HG02870 (cell line): Measurements from ENCODE around the gene THRB.

Source experiments
- ATAC-seq: cut with Tn5 transposase; IDR thresholded peaks from one replicate; pipeline ENCODE4 v1.9.1; 2021; ENCODE audit warnings: mild to moderate bottlenecking, moderate library complexity; ENCODE audit not compliant: unreplicated experiment

Gene THRB

DNA sequence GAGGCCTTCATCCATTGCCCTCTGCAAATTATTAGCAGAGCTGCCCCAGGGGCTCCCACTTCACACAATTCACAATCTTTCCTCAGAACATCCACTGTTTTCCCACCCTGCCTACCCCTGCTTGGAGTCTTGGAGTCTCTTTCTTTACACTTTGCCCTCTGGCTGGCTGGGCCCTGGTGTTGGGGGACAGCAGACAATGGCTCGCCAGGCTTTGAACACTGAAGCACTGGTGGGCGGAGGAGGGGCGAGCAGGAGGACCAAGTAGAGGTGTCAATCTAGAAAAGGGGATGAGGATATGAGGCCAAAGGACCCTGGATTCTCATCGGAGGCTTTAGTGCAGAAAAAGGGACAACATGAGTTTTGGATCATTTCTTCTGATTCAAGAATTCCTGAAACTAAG, 337.5 kb downstream of the THRB start:
- ATAC-seq = no peak

DNA sequence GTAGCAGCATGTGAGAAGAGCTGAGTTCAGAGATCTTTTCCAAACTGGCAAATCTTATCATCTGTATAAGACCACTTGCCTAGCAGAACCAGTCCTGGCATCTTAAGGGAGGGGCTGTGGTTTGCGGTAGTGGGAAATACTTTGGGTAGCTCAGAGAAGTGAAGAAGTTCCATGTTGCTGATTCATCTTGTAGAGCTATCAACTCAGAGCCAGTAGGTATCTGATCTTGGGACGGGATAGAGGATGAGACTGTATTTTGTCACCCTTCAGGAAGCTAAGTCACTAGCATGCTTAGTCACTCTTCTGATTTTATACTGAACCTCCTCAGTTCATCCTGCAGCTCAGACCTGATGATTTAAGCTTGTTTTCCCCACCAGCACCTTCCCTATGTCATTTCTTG, 338.2 kb downstream of the THRB start:
- no peak for ATAC-seq

DNA sequence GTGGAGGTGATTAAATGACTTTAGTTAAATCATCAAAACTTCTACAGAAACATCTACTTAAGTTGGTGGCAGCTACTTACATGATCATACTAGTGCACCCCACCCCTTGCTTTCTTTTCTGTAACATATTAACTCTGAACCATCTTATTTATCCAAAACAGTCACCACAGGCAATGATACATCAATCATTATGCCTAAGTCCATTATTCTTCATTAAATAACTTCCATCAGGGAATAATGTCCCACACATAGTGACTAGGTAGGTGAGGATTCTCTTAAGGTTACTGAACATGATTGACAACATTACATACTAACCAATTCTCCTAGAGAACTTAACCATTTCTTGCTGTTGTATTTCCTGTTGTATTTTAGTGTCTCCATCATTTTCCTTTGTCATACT, 339.4 kb downstream of the THRB start:
- no peak for ATAC-seq

DNA sequence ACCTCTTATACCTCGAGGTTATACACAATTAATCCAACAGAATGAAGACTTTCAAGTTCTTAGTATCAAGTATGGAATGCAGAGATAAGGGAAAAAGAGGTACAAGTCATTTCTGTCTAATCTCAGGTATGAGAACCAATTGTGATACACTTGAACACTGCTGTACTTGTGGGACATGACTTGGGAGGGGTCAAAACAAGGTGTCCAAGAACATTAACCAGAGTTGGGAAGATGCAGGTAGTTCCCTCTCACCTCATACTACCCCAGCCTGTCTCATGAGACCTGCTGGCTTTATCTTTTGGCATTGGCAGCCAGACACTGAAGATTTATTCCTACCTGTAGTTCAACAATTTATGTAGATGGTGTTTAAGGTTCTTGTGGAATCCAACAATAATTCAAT, 339.9 kb downstream of the THRB start:
- ATAC-seq = no peak

DNA sequence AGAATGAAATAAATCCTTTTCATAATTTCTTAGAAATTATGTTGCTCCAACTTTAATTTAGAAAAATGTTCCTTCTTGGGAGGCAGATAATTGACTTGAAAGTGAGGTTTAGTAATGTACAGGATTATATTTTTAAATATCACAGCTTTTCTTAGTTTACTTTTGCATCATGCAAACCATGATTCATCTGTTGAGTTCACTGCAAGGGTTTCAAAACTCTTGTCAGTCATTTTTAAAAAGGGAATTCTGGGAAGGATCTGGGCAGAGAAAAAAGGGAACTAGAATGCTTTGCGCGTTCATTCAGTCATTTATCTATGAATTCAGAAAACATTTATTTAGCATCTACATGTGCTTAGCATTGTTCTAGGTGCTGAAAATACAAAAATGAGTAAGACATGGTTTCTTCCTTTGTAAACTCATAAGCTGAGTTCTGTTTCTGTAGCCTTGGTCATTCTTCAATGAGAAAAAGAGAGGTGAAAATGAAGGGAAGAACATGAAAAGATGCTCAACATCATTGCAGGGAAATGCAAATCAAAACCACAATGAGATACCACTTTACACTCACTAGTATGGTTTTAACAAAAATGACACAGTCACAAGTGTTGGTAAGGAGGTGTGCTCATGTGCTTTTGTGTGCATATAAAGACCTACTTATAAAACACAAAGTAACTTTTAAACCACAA, 340.5 kb downstream of the THRB start:
- peak; percentile 85 for ATAC-seq

DNA sequence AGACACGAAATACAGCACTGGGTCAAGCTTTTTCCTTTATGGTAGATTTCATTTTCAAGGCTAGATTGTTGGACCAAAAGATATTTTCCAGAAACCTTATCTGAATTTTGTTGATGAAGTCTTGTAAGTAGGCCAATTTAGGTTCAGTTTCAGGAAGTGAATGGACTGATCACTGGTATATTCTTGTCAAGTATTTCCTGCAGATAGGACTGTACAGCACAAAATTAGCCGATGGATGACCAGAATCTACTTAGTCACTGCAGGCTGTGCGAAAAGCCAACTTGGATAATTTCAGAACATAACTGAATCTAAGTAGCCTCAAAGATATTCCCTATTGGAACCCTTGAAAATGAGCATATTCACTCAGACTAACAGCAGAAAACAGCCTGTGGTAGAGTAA, 343.1 kb downstream of the THRB start:
- no peak for ATAC-seq

DNA sequence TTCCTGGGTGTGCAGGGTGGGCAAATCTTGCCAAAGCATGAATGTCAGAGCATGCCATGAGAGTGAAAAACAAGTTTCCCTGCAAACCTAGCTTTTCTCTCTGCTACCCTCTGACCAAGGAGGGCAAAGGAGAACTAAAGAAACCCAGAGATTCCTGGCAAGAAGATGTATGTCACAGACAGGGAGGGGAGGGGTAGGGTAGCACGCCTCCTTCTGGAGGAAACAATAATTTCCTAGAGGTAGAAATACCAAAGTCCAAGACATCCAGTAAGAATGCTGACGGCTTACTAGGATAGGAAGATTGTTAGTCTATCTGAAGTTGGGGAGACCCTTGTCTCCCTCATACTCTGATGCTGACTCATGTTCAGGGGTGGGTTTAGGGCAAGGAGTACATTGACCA, 345.6 kb downstream of the THRB start:
- ATAC-seq = no peak

DNA sequence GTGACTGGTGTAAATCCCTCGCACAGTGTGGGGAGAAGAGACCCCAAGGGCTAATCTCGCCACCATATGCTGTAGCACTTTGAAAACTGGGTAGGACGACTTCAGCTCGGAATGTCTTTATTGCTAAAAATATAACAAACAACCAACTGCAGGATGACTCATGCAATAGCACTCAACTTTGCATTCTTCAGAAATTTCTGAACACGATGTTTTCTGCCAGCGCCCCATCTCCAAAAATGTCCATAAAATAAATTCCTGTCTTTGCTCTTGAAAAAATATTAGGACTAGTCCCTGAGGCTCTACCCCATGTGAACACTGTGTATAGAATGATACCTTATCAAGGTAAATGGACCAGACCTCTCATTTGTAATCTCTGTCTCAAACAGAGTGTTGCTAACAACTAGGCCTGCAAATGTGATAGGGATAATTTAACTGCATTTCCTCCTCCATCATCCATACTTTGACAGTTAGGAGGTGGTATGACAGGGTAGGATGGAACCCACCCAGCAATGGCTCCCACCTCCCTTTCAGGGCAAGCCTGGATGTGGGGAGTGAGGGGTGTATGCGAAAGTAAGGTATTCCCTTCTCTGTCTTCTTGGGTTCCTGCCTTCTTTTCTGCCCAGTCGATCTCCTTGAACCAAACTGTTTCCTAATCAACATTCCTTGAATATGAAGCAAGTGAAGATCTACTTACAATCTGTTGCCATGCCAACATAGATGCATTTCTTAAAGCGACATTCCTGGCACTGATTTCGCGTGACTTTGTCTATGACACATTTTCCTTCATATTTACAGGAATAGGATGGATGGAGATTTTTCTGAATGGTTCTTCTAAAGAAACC, 348.4 kb downstream of the THRB start:
- ATAC-seq = no peak

DNA sequence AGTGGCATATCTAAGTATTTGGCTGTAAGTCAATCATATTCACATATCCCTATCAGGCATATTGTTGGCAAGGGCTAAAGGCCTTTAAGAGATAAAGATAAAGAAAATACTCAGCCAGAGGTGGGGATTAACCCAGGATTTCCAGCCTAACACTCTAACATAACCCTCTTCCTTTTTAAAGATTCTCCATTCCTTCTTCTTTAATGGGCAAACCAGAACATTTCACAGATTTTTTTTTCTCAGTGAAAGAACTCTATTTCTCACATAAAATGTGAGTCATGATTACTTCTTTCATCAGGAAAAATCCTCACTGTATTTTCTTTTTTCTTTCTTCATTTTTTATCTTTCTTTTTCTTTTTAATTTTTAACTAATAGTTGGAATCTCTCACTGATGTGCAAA, 349.2 kb downstream of the THRB start:
- ATAC-seq = no peak

DNA sequence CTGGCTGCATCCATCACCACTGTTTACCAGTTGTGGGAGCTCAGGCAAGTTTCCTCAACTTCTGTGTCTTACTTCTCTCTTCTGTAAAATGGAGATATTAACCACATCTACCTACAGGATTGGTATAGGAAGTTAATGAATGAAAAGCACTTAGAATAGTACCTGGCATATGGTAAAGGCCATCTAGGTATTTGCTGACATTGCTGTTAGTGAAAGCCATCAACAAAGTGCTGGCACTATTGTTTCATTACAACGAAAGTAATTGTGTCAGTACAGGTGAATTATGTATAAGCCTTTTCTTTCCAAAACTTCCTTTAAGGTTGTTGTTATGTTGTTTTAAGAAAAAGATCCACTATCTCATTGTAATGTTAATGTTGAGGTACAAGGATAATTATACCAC, 352.5 kb downstream of the THRB start:
- no peak for ATAC-seq

DNA sequence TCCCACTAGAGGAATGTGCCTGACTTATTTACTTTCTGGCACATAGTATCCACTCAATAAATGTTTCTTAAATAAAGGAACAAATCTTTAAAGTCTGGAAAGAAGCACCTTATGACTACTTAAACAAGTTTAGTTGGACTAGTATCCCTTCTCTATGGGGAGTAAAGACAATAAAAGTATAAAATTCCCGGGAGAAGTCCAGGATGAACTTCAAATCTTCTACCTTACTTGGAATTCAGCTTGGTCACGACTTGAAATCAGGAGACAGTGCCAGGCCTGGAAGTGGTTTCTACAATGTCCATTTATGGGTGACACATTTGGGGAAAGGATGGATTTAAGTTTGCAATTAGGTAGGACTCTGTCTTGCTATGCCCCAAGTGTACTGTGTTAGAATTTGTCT, 353.1 kb downstream of the THRB start:
- ATAC-seq = no peak

DNA sequence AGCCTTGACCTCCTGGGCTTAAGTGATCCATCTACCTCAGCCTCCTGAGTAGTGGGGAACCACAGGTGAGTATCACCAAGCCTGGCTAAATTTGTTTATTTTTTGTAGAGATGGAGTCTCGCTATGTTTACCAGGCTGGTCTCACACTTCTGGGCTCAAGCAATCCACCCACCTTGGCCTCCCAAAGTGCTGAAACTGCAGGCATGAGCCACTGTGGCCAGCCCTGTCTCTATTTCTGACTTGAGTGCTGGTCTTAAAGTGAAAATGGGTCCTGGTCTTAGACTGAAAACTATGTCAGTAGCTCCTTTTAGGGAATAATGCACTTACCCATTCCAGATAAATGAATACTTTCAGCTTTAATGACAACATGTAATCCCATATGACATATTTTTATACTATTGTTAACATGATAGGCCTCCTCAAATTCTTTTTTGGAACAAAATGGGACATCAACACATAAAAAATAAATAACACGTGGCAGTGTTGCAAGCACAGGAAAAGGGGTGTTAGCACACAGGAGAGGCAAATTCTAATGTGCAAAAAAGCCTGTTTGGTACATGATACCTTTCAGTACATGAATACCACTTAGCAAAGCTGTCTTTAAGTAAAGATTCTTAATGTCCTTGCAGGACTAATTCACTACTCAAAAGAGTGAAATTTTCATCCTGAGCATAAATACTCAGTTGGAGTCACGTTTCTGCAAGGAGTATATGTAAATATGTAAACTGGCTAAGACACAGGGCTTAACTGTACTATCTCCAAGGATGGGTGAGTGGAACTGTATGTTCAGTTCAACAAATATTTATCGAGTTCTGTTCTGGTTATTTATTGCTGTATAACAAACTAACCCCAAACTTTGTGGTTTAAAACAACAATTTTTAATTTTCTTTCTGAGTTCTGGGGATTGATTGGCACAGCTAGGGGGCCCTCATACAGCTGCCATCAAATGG, 354.9 kb downstream of the THRB start:
- no peak for ATAC-seq

DNA sequence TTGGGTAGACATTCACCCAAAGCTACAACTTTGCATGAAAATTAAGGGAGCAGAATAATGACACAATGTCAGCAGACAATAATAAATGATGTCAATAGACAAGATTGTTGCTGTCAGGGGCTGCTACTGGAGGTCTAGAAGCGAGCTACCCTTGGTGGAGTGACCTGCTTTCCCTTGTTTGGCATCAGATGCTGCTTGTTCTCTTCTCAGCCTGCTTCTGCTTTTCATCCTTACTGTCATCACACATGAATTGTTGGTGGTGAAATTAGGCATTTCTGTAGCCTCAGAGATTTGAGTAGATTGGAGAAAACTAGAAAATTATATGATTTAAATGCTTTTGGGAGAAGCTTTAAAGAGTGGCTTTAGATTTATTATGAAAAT, 355.8 kb downstream of the THRB start:
- ATAC-seq = no peak

DNA sequence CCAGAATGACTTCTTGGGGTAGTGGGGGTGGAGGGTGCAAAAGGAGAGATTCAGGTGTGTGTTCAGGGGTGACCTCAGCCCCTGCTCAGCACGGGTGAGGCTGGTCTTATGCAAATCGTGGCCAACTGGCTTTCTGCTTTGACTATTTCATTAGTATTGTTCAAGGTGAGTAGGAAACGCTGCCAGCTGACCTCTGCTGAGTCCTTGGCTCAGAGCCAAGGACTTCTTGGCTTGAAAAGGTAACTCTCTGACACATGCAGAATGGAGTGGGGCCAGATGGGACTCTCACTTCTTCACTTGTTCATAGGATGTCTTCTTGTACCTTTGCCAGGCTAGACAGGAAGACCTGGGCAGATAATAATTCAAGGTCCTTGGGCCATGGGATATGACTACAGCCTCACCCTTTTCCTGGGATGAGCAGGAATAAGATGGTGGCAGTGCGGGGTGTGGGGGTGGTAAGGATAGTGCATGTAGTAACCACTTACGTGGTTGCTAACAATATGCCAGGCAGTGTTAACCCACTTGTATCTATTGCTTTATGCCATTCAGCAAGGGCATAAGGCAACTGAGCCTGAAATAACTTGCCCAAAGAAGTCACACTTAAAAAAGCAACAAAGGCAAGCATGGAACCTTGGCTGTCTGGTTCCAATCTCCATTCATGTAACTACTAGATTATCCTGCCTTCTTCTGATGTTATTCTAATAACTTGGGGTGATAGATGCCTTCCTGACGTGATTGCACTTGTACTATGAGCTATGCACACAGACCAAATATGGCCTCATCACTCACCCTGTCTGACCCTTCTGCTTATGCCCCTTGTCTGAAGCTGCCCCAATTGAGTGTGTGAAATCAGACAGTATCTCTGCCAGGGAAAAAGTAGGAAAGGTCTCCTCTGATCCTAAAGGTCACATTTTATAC, 356.4 kb downstream of the THRB start:
- no peak for ATAC-seq

DNA sequence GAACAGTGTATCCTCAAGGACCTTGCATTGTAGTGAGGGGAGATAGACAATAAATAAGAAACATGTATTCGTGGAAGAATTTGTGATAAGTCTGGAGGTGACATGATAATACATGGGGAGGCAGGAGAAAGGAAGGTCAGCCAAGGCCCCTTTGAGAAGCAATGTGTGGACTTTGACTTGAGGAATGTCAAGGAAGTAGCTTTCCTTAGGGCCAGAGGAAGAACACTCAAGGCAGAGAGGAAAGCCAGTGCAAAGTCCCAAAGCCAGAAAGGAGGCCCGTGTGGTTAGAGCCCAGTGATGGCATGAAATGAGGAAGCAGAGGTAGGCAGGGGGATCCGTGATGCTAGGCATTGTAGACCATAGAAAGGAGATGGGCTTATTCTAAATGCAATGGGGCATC, 357.3 kb downstream of the THRB start:
- no peak for ATAC-seq

DNA sequence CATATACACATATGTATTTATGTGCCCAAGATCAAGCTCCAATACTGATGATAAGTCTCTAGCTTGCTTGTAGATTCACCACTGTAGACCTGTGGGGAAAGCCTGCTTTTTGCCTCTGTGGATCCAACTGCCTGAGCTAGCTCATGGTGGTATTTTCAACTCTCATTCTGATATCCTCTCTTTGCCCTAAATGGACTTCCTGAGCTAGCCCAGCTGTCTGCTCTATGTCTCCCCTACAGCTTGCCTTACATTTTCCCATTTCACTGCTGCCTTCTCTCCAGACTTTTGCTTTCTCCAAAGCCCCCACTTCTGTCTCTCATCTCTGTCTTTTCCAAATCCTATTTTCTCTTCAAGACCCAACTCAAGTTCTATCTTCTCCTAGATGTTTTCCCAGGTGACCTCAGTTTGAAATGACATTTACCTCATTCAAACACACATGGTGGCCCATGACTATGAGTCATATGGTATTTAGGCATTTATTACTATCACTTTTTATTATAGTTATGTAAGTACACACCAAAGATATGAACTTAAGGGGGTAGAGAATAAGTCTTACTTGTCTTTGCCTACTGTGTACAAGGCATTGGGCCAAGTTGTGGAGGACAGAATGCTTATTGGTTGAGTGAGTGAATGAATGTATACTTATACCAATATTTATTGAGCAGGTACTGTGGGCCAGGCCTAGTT, 357.9 kb downstream of the THRB start:
- no peak for ATAC-seq

DNA sequence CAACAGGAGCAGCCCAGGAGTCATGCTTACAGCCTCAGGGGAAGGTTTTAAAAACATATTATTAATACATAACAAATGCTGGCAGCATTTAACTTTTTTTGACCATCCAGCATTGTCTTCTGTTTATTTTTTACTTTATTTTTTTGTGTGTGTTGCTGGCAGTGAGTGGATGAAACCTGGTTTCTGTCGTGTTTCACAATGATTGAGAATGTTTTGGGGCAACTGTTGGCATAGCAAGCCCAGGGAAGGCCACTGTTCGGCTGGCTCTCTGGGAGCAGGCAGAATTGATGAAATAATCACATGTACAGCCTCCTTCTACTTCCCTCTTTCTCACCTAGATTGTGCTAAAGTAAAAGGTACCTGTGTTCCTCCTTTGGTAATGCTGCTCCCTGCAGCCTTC, 359.4 kb downstream of the THRB start:
- ATAC-seq = no peak

DNA sequence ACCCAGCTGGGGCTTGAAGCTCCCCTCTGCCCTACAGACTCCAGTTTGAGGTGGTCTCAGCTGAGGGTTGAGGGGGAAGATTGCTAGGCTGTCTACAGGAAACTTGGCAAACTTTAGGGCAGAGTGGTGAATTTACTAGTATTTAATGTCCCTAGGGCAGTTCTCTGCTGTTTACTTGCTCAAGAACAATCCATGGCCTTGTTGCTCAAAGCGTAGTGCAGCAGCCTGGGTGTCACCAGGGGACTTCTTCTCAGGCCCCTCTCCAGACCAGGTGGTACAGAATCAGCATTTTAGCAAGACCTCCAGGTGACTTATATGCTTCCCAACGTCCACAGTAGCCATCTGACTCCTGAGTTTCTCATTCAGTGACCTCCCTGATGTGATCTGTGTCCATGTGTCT, 360.7 kb downstream of the THRB start:
- ATAC-seq = no peak

DNA sequence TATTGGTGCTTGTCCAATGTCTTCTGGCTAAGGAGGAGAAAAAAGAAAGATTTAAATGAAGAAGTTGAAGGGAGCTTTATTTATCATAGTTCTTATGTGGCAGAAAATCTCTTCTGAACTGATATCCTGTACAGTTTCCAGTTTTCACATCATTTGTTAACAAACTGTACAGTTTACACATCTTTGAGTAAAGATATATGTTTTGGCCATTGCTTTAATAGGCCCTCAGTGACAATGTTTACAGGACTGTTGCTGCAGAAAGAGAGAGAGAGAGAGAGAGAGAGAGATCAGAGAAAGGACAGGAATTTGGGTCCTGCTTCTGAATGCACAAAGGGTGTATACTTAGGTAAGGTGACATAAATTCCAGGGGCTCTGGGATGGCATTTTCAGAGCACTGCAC, 361.2 kb downstream of the THRB start:
- ATAC-seq = no peak

DNA sequence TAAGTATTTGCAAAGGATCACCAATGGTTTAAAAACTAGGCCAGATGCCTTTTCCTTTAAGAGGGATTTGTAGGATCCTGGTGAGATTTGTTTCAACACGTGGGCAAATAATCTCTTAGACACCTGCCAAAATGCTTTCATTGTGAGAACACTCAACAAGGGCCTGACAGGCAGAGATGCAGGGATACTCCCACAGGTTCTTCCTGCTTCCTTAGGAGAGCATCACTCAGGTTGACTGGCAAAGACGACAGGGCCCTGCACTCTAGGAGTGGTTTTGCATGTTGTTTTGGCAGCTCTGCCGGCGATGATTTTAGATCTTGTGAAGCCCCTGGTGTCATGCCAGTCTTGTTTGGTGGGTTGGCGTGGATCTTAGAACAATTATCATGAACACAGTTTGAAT, 365.1 kb downstream of the THRB start:
- ATAC-seq = no peak
